ENCODE results near the gene COP1.

DNA sequence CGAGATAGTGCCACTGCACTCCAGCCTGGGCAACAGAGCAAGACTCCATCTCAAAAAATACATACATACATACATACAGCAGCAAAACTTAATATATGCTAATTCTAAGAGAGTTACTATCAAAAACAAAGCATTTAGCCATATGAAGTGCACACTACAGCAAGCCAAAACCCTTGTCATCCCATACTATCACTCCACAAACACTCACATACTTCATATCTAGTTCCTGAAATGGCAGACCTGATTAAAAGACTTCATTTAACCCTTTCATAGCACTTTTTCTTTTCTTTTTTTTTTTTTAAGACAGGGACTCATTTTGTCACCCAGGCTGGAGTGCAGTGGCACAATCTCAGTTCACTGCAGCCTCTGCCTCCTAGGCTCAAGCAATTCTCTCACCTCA lies 65.6 kb downstream of the COP1 start:
- TF ChIP-seq ARNTL (CRISPR knock-in tag; IDR thresholded peaks at IDR 0.05; ENCODE audit: borderline replicate concordance, low read depth) (no peak), ZNF565 (CRISPR knock-in tag; conservative IDR thresholded peaks at IDR 0.05; ENCODE audit: low read depth) (no peak), ZNF8 (CRISPR knock-in tag; IDR thresholded peaks at IDR 0.05) (no peak), CSDC2 (CRISPR knock-in tag; IDR thresholded peaks at IDR 0.05) (no peak), PPARA (CRISPR knock-in tag; IDR thresholded peaks at IDR 0.05; ENCODE audit: borderline replicate concordance) (no peak), ZNF70 (CRISPR knock-in tag; IDR thresholded peaks at IDR 0.05) (no peak), TCF4 (CRISPR knock-in tag; IDR thresholded peaks at IDR 0.05; ENCODE audit: borderline replicate concordance) (no peak), BACH2 (CRISPR knock-in tag; IDR thresholded peaks at IDR 0.05; ENCODE audit: borderline replicate concordance) (no peak), ISL1 (CRISPR knock-in tag; IDR thresholded peaks at IDR 0.05) (no peak)
- TF ChIP-seq, protein P1, sequence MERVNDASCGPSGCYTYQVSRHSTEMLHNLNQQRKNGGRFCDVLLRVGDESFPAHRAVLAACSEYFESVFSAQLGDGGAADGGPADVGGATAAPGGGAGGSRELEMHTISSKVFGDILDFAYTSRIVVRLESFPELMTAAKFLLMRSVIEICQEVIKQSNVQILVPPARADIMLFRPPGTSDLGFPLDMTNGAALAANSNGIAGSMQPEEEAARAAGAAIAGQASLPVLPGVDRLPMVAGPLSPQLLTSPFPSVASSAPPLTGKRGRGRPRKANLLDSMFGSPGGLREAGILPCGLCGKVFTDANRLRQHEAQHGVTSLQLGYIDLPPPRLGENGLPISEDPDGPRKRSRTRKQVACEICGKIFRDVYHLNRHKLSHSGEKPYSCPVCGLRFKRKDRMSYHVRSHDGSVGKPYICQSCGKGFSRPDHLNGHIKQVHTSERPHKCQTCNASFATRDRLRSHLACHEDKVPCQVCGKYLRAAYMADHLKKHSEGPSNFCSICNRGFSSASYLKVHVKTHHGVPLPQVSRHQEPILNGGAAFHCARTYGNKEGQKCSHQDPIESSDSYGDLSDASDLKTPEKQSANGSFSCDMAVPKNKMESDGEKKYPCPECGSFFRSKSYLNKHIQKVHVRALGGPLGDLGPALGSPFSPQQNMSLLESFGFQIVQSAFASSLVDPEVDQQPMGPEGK (CRISPR knock-in tag; IDR thresholded peaks at IDR 0.05; ENCODE audit: borderline replicate concordance) = no peak
- TF ChIP-seq, protein P2, sequence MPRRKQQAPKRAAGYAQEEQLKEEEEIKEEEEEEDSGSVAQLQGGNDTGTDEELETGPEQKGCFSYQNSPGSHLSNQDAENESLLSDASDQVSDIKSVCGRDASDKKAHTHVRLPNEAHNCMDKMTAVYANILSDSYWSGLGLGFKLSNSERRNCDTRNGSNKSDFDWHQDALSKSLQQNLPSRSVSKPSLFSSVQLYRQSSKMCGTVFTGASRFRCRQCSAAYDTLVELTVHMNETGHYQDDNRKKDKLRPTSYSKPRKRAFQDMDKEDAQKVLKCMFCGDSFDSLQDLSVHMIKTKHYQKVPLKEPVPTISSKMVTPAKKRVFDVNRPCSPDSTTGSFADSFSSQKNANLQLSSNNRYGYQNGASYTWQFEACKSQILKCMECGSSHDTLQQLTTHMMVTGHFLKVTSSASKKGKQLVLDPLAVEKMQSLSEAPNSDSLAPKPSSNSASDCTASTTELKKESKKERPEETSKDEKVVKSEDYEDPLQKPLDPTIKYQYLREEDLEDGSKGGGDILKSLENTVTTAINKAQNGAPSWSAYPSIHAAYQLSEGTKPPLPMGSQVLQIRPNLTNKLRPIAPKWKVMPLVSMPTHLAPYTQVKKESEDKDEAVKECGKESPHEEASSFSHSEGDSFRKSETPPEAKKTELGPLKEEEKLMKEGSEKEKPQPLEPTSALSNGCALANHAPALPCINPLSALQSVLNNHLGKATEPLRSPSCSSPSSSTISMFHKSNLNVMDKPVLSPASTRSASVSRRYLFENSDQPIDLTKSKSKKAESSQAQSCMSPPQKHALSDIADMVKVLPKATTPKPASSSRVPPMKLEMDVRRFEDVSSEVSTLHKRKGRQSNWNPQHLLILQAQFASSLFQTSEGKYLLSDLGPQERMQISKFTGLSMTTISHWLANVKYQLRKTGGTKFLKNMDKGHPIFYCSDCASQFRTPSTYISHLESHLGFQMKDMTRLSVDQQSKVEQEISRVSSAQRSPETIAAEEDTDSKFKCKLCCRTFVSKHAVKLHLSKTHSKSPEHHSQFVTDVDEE (CRISPR knock-in tag; IDR thresholded peaks at IDR 0.05) = no peak
- TF ChIP-seq, protein P3, sequence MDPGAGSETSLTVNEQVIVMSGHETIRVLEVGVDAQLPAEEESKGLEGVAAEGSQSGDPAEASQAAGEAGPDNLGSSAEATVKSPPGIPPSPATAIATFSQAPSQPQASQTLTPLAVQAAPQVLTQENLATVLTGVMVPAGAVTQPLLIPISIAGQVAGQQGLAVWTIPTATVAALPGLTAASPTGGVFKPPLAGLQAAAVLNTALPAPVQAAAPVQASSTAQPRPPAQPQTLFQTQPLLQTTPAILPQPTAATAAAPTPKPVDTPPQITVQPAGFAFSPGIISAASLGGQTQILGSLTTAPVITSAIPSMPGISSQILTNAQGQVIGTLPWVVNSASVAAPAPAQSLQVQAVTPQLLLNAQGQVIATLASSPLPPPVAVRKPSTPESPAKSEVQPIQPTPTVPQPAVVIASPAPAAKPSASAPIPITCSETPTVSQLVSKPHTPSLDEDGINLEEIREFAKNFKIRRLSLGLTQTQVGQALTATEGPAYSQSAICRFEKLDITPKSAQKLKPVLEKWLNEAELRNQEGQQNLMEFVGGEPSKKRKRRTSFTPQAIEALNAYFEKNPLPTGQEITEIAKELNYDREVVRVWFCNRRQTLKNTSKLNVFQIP (CRISPR knock-in tag; IDR thresholded peaks at IDR 0.05; ENCODE audit: borderline replicate concordance, low read depth) = no peak

Data from SK-N-SH treated with all-trans-retinoic acid at 6 μM for 48 hours (cell line).